GOT3 (cell line): ENCODE data around the gene EXOC4.
"Not testable (repeated sequence)": the region's sequence is repeated elsewhere in the genome, so short reads cannot be mapped to it uniquely, and the experiment has no call there.

Experiments
- DNase-seq: peaks from one replicate; lab custom pipeline; 2025; ENCODE audit warnings: mixed read lengths; lab: John Stamatoyannopoulos, UW

Gene EXOC4

DNA sequence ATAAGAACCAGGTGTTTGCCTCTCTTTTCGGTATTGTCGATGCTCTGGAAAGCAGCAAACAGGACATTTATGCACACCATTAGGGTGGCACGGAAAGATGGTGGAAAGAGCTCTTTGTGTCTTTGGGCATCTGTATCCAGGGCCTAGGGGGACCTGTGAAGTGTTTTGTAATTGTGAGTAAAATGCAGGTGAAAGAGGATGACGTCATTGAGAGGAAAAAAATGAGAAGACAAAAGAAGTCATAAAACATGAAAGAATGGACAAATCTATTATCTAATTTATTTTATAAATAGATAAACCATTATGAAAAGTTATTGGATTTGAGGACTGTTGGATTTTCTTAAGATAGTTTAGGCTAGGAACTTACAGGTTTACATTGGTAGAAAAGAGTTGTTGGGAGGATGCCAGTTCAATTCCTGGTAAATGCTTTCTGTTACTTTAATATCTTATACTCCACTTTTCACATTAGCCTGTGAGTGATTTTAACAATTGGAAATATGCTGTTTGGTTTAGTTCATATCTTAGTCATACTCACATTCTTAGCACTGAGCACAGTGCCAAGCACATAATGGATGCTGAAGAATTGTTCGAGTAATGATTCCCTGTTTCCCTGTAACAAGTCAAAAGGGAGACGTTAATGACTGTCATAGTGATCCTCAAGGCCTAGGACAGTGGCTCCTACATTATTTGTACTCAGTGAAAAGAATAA lies 62.6 kb downstream of the EXOC4 start:
- DNase-seq = no peak

DNA sequence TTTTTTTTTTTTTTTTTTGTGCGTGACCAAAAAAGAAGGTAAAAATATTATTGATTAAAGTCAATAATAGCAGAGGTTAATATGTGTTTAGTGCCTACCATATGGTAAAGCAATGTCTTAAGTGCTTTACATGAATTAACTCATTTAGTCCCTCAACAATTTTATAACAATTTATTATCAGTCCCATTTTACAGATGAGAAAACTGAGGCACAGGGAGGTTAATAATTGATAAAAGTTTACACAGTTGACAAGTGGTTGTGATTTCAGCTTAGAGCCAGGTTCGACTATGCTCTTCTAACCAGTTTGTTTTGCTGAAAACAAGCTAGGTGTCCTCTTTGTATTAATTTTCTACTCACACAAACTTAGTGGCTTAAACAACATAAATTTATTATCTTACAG lies 67.0 kb downstream of the EXOC4 start:
- DNase-seq = no peak

GRCh38 chr7:133320891-133321290 lies 68.0 kb downstream of the EXOC4 start:
- DNase-seq = no peak

DNA sequence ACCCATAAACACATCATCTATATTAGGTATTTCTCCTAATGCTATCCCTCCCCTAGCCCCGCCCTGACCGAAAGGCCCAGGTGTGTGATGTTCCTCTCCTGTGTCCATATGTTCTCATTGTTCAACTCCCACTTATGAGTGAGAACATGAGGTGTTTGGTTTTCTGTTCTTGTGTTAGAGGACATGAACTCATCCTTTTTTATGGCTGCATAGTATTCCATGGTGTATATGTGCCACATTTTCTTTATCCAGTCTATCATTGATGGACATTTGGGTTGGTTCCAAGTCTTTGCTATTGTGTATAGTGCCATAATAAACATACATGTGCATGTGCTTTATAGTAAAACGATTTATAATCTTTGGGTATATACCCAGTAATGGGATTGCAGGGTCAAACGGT lies 68.5 kb downstream of the EXOC4 start:
- DNase-seq = not testable (repeated sequence)

DNA sequence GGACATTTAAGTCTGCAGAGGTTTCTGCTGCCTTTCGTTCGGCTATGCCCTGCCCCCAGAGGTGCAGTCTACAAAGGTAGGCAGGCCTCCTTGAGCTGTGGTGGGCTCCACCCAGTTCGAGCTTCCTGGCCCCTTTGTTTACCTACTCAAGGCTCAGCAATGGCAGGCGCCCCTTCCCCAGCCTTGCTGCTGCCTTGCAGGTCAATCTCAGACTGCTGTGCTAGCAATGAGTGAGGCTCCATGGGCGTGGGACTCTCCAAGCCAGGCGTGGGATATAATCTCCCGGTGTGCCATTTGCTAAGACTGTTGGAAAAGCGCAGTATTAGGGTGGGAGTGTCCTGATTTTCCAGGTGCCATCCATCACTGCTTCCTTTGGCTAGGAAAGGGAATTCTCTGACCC lies 73.9 kb downstream of the EXOC4 start:
- not testable (repeated sequence) for DNase-seq

GRCh38 chr7:133328021-133328420 lies 75.1 kb downstream of the EXOC4 start:
- DNase-seq = not testable (repeated sequence)

DNA sequence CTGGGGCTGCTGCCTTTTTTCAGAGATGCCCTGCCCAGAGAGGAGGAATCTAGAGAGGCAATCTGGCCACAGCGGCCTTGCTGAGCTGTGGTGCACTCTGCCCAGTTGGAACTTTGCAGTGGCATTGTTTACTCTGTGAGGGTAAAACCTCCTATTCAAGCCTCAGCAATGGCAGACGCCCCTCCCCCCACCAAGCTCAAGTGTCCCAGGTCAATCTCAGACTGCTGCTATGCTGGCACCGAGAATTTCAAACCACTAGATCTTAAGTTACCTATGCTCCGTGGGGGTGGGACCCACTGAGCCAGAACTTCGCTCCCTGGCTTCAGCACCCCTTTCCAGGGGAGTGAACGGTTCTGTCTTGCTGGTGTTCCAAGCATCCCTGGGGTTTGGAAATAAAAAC lies 77.2 kb downstream of the EXOC4 start:
- DNase-seq = no peak

- no peak for DNase-seq
Measured at GRCh38 chr7:133331861-133332260, 79.0 kb downstream of the EXOC4 start.

DNA sequence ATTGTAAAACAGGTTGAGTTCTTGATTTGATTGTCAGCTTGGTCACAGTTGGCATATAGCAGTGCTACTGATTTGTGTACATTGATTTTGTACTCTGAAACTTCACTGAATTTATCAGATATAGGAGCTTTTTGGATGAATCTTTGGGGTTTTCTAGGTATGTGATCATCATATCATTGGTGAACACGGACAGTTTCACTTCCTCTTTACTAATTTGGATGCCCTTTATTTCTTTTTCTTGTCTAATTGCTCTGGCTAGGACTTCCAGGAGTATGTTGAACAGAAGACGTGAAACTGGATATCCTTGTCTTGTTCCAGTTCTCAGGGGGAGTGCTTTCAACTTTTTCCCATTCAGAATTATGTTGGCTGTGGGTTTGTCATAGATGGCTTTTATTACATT lies 86.9 kb downstream of the EXOC4 start:
- DNase-seq = no peak

- no peak for DNase-seq
Measured at GRCh38 chr7:133344275-133344674, 91.4 kb downstream of the EXOC4 start.

- no peak for DNase-seq
Measured at GRCh38 chr7:133345690-133346421, 93.0 kb downstream of the EXOC4 start.

DNA sequence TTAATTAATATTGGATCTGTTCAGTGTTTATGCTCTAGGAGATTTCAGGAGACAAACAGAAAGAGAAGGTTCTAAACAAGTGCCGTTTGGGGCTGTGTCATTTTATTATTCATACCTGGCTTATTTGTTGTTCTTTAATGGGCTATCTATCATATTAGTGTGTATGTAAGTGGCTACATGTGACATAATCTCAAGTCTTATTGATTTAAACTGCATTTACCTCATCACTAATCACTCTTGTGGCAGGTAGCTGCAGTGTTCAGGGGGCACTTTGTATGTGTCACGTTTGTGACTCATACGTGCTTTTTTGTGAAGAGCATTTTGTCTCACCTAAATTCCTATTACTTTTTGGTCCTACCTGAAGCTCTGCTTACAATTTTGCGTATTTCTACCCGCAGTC lies 95.4 kb downstream of the EXOC4 start:
- no peak for DNase-seq

DNA sequence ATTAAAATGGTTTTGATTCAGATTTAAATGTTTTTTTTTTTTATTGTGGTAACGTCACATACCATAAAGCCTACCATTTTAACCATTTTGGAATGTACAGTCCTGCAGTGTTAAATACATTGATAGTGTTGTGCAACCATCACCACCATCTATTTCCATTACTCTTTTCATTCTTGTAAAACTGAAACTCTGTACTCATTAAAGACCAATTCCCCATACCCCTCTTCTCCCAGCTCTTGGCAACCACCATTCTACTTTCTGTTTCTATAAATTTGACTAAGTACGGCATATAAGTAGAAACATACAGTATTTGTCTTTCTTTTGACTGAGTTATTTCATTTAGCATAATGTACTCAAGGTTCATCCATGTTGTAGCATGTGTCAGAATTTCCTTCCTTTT lies 96.2 kb downstream of the EXOC4 start:
- DNase-seq = no peak

- no peak for DNase-seq
Measured at GRCh38 chr7:133352430-133352829, 99.6 kb downstream of the EXOC4 start.

- DNase-seq = no peak
Measured at GRCh38 chr7:133353775-133354174, 100.9 kb downstream of the EXOC4 start.

- DNase-seq = no peak
Measured at GRCh38 chr7:133354546-133355324, 101.9 kb downstream of the EXOC4 start.

DNA sequence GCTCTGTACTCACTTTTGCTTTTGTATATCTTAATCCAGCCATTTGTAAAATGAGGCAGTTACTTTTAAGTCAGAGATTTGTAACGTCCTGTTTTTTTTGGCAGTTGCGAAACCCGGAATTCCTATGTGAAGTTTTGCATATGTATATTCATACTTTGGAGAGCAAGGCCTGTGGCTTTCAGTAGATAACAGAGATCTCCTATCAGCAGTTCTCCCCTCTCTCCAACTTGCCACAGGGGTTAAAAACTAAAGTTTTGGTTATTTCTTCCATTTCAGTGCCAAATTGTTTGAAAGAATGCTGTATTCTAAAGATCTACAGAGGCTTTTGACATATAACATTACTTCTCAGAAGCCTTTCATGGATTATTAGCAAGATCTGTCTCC lies 102.4 kb downstream of the EXOC4 start:
- DNase-seq = no peak

GRCh38 chr7:133355822-133356221 lies 102.9 kb downstream of the EXOC4 start:
- no peak for DNase-seq

GRCh38 chr7:133358708-133359107 lies 105.8 kb downstream of the EXOC4 start:
- no peak for DNase-seq

DNA sequence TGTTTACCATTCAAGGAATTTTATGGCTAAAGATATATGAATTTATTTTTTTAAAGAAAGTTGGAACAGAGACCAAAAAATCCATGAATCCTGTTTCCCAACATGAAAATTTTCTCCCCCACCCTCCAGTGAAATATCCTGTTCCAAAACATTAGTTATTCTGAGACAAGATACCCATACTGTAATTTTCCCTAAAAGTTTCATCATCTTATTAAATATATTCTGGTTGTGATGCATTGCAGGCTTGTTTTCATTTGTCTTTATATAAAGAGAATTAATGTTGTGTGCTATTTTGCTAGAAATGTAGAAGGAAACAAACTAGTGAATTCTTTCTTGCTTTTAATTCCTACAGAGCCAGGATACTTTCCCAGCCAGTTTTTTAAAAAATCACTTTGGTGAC lies 106.6 kb downstream of the EXOC4 start:
- DNase-seq = no peak

- no peak for DNase-seq
Measured at GRCh38 chr7:133360201-133360600, 107.3 kb downstream of the EXOC4 start.

GRCh38 chr7:133361806-133362205 lies 108.9 kb downstream of the EXOC4 start:
- DNase-seq = no peak
